Measurements from ENCODE around the gene KCNH5. TPM values are rescaled to one million over a fixed set of nuclear protein-coding genes. Genes with fewer than 3 reads are reported as not detected.

KCNH5 gene
- total RNA-seq, 1 experiment from 2014 or later: not detected

DNA sequence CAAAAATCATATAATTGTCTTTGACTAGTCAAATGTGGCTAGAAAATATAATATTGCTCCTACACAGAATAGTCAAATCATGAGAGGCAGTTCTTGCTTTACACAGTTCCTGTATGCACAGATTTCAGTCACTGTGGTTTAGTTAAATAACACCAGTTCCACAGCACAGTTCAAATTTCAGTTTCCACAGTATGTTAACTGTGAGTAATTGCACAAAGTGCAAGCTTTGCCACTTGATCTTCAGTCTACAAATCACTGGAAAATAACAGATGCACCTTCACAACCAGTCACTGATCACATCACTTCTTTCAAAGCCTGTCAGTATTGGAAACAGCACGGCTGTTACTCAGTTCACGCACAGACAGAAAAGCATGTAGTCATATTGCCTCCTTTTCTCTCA lies 38.7 kb downstream of the KCNH5 start:
- DNase-seq (ENCODE audit: low spot score): no peak

DNA sequence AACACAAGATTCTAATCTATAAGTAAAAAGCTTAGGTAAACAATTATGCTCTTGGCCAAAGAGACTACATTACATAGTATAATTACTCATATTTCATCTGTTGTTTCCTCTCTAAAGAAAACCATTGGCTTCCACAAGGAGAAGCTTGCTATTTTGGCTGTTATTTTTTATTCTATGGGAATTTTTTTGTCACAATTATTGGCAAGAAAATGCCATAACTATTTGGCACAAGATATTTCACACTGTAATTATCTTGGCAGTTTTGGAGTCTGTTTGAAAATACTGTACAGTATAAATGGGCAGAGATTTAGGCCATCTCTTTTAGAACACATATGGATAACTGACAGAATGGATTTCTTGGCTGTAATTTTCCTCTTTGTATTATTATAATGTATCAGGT lies 51.2 kb downstream of the KCNH5 start:
- DNase-seq (ENCODE audit: low spot score): no peak

DNA sequence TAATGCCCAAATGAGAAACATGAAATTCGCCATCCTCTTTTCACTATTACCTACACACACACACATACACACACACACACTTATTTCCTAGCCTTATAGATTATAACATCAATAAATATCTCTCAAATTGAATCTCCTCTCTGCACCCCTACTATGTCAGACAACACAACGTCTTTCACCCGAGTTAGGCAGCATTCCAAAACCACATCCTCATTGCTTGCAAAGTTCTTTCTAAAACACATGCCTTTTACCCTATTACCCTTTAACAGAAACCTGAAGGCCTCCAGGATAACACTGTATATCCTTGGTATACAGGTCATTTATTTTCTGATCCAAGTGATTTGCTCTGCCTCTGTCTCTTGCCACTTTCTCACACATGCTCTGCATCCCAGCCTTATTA lies 56.3 kb downstream of the KCNH5 start:
- DNase-seq (ENCODE audit: low spot score): no peak

DNA sequence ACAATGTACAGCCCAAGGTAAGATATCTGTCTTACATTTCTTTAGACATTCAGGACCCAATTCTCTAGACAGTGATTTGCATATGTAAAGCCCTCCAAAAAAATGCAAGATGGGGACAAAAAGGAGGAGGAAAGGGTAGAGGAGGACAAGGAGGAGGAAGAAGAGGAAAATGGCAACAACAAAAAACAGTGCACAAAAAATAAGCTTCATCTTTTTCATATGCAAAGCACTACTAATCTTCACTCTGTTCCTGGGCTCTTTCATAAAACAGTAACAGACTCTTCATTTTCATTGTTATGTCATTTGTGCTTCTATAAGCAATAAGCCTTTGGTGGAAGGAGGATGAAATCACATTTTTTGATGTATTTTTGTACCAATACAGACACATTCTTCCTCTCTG lies 61.4 kb downstream of the KCNH5 start:
- no peak for DNase-seq (ENCODE audit: low spot score)

DNA sequence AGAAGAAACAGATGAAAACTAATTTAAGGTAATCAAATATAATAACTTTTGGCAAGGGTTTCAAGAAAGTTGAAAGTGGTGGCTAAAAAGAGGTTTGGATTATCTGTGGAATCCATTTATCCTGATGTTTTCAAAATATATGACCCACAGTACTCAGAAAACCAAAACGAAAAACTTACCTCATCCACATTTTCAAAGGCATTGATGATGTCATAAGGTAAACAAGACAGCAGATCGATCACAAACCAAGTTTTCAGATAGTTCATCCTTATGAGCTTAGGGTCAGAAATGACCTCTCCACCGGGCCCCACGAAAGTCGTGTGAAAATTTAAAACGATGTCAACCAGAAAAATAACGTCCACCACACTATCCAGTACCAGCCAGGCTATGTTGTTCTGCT lies 64.6 kb downstream of the KCNH5 start:
- no peak for DNase-seq (ENCODE audit: low spot score)

DNA sequence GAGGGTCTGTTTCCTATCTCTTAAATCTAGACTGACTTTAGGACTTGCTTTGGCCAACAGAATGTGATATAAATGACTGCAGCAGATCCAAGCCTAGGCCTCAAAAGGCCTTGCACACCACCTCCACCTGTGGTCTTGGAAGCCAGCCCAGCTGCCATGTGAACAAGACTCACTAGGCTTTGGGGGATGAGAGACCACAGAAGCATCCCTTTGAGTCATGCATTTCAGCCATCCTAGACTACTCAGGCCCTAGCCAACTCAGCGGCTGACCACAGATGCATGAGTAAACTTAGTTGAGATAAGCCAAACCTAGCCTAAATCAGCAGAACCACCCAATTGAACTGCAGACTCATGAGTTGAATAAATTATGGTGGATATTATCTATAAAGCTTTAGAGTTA lies 87.7 kb downstream of the KCNH5 start:
- no peak for DNase-seq (ENCODE audit: low spot score)

DNA sequence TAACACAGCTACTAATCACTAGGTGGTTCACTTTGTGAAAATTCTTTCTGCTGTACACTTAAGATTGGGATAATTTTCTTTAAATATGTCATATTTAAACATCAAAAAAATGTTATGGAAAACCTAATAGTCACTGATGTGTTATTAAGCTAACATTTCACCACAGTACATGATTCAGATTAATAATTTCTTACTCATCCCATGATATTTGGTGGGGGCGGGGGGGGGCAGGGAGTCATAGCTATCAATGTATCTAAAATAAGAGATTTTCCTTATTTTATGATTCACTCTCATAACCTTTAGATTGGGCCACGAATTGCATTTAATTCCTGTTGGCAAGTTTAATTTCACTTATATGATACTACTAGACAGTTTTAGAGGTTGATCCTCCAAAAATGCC lies 88.8 kb downstream of the KCNH5 start:
- DNase-seq (ENCODE audit: low spot score): no peak

DNA sequence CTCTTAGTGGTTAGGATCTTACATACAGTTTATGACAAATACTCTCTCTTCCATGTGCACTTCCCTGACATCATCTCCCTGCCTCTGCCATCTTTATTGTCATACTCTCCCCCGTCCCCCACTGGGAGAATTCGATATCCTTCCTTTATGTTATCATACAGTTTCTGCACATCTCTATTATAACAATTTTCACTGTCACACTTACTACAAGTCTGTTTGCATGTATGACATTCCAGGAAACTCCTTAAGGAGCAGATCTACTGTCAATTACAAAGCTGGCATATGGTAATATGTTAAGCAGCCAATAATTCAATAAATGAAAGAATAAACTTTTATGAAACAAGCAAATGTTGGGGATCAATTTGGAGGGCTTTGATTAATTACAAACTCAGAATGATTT lies 91.1 kb downstream of the KCNH5 start:
- no peak for DNase-seq (ENCODE audit: low spot score)

DNA sequence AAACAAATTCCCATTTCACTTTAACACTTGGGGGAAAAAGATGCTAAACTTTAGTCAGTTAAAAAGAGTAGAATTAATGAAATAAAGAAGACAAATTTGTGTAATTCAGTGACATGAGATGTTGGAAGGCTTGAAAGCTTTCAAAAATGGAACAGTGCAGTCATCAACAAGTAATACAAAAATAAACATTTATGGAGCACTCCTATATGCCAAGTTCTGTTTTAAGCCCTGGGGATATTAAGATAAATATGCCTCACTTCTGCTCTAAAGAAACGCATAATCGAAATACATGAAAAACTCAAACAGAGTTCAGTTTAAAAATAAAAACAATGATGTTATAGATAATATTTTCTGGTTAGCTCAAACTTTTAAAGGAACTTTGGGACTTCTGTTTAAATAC lies 93.0 kb downstream of the KCNH5 start:
- no peak for DNase-seq (ENCODE audit: low spot score)

DNA sequence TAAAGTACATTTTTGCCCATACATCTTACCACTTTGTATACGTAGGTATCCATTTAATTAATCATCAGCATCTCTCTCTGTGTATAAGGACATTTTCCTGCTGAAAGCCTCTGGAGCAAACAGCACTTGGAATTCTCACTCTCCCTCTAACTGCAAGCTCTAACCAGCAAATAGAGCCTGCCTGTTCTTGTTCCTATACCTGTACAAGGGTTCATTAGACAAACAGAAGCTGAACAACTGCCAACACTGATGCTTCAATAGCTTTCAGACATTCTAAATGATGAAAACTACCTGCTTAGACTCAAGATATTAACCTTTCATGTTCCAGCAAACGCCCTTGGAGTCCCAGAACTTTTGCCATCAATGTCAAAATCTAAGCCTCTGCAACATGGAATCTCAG lies 98.0 kb downstream of the KCNH5 start:
- no peak for DNase-seq (ENCODE audit: low spot score)

DNA sequence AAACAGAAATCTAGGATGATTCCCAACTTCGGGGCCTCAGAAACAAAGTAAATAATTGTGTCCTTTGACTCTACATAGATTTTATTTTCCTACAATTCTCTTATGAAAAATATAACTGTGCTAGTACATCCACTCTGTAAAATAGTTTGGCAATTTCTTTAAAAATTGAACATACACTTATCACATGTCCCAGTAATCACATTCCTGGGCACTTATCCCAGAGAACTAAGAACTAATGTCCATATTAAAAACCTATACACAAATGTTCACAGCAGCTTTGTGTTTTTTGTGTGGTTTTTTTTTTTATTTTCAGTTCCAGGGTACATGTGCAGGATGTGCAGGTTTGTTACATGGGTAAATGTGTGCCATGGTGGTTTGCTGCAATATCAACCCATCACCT lies 99.0 kb downstream of the KCNH5 start:
- no peak for DNase-seq (ENCODE audit: low spot score)

DNA sequence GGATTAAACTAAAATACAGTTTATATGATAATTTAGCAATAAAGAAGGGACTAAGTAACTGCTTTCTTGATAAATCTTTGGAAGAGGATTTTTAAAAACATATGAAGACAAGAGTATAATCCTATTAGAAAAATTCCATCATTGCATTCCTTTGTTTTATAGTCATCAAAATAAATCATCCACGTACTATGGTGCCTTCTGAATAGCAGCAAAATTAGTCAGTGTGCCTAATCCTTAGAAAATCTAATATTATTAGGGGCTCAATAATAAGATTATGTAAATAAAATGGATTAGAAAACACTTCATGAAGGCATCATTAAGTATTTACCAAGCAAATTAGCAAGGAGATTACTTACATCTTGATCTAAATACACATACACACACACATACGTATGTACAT lies 102.1 kb downstream of the KCNH5 start:
- DNase-seq (ENCODE audit: low spot score): no peak

DNA sequence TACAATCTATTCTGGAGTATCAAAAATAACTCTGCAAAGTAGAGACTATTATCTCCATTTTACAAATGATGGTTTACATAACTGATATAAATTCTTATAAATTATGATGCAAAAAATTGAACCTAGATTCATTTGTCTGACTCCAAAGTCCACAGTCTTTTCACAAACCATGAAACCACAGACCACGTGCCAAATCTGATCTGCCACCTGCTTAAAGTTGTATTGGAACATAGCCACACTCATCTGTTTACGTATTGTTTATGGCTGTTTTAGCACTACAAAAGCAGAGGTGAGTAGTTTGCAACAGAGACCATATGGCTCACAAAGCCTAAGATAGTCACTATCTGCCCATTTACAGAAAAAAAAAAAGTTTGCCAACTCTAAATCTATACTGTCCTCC lies 105.3 kb downstream of the KCNH5 start:
- DNase-seq (ENCODE audit: low spot score): no peak

DNA sequence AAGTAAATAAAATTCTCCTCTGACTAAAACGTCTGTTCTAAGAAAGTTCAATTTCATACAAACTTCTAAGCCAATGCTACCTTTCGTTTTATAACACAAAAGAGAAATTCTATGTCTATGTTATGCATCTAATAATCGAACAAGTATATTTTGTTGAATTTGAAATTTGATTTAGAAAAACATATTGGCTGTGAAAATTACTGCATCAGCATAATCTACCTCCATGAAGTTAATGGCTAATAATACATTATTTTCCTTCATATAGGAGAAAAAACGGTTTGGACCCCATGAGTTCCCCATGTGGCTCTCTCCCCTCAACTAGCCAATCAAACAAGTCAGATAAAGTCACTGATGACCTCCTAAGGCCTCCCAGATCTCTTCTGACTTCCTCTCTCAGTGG lies 106.5 kb downstream of the KCNH5 start:
- DNase-seq (ENCODE audit: low spot score): no peak

DNA sequence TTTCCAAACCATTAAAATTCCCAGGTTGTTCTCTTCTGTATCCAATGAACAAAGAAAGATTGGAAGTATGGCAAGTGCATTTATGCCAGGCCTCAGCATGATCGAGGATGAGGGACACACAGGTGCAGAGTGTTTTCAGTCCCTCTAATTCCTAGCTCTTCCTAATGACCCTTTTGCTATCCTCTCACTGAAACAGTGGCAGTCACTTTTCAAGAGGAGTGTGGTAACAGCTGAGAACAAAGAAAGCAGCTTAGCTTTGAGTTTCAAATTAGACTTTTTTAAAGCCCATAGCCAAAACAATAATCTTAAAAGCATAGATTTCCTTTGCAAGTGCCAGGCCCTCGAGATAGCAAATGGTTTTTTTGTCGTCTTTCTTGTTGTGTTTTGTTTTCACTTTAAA lies 110.8 kb downstream of the KCNH5 start:
- DNase-seq (ENCODE audit: low spot score): no peak

DNA sequence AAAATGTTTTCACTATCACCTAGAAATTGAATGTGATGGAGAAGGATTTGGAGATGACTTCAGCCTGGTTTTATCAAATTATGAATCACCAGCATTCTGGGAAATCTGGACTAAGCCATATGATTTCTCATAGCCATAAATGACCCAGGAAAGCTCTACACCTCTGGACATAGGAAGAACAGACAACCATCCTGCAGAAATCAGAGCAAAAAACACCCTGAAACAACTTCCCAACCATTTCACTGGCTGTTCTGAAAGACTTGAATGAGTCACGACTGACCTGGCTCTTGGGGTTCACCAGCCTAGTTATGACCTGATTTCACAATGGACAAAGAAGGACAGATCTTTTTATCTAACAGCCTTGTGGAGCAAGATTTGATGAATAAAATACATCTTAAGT lies 123.8 kb downstream of the KCNH5 start:
- no peak for DNase-seq (ENCODE audit: low spot score)

DNA sequence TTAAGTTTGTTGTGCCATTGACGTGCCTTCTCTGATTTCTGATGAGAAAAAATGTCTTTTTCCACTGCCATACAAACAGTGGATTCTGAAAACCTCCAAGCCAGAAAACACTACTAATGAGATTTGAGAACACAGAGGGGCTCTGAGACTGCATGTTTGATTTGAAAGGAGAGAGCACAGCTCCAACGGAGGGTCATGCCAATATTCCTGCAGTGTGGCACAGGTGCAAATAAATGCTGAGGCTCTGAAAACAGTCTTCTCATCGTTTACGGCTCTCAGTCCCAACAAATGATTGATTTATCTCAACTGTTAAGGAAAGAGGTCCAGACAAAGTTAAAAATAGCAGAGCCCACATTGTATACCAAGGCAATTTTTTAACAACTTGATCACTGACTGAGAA lies 128.7 kb downstream of the KCNH5 start:
- no peak for DNase-seq (ENCODE audit: low spot score)

DNA sequence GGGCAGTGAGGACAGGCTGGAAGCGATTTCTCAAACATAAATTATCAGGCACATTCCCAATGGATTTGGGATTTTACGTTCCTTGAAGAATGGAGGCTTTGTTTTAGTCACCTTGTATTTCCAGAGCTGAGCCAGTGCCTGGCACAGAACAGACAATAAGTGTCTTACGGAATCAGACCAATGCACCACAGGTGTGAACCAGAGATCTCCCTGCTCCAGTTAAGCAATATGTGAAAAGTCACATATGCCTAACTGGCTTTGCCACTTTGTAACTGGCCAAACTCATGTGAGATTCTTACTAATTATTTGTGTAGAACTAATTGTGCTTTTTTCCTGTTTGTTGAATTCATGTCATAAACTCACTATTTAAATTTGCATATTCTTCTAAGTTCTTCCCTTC lies 130.4 kb downstream of the KCNH5 start:
- DNase-seq (ENCODE audit: low spot score): no peak

DNA sequence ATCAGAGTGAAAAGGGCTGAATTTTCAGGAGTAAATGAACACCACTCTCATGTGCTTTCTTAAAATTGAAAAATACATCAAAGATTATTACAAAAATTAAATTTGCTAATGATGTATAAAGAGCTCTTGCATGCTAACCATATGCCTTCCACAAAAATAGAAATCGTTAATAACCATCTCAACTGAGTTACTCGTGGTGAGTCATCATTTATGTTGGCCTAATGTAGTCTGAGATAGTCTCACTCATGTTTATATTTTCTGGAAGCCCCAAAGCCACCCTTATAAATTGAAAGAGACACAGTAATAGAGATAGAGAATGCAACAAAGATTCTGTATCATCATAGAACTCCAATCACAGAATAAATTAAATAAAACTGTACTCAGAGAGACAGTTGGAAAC lies 131.2 kb downstream of the KCNH5 start:
- no peak for DNase-seq (ENCODE audit: low spot score)

DNA sequence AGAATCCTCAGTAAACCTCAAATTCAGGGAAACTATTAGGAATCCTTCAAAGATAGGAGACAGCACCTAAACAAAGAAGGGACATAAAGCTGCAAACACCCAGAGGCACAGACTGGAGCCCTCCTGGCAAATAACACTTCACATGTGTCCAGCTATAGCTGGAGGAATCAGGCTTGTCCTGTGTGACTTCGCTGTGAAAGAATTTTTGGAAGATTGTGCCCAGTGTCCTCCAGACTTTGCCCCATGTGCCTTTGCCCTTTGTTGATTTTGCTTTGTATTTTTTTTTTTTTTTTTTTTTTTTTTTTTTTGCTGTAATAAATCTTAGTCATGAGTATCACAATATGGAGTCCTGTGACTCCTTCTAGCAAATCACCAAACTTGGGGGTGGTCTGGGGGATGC lies 136.8 kb downstream of the KCNH5 start:
- no peak for DNase-seq (ENCODE audit: low spot score)

DNA sequence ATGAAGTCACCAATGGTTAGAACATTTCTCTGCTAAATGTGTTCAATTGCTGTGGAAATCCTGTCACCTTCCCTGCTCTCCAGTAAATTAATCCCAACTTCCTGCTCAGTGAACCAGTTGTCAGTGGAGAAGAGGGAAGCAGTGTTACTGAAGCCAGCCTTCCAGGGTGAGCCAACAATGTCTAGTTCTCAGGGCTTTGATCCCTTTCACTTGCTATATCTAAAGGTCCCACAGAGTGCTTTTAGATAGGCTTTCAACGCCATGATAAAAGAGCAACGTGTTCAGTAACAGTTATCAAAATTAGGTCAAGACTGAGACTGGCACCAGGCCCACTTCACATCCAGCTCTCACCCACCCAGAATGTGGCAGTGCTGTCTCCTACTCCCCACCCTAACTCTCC lies 139.7 kb downstream of the KCNH5 start:
- no peak for DNase-seq (ENCODE audit: low spot score)

DNA sequence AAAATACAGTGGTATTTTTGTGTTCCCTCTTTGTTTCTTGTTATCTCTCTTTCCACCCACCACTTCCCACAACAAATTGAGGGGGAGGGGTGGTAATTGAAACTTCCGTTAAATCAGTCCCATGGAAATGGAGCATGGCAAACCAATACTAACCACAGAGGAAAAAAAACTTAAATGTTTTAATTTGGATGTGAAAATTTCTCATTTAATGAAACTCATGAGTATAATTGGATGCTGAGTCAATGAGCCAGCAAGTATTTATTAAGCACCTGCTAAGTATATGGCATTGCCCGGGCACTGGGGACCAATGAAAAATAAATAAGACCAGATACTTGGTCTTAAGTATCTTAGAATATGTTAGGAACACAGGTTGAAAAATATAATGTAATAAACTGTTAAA lies 147.5 kb downstream of the KCNH5 start:
- DNase-seq (ENCODE audit: low spot score): no peak

DNA sequence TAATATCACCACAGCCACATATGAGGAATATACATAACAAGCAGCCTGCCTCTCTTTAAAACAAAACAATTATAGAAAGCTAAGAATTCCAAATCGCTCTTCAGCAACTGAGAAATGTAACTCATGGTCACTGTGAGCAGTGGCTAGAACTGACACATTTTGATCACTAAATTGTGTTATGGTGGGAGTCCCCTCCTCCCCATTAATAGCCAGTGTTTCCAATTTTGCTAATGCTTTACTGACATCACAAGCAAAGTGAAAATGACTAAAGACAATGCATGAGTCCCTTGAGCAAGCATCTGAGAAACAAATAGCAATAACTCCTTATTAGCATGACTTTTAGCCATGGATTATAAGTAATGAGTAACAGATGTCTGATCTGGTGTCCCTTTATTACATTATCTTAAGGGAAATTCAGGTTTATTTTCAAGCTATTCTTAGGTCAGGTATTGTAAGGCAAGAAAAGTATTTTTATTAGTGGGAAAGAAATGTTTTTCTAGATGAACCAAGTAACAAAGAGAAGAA lies 148.3 kb downstream of the KCNH5 start:
- no peak for DNase-seq (ENCODE audit: low spot score)

DNA sequence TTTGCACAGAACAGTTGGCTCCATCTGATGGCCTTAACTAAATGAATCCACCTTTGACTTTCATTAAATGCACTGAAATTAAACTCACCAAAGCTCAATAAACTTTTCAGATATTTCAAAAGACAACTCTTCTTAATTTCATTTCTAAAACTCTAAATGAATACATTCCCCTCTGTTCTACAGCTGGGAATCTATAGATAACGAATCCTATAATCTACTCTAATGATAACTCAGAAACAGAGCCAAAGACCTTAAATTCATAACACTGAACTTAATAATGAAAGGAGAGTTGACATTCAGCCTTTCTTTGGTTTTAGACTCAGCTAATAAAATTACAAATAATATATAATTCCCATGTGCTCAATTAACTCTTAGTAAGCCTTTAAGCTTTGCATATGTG lies 150.5 kb downstream of the KCNH5 start:
- no peak for DNase-seq (ENCODE audit: low spot score)

DNA sequence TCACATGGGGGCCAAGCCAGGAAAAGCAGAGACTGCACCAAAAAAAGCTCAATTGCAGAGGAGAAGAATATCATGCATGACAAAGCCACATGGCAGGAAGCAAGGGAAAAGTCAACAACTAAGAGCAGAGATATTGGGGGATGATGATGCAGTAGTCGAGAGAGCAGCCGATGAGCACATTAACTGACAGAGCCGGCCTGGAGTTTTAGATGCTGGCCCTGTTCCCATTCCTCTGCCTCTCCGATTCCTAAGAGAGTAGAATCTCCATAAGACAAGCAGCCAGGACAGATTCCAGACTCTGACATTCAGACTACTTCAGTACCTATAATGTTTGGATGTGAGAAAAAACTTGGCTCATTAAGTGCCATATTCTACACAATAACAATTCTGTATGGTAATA lies 155.9 kb downstream of the KCNH5 start:
- no peak for DNase-seq (ENCODE audit: low spot score)
